Measurements from ENCODE around the gene FLNC.

FLNC gene

DNA sequence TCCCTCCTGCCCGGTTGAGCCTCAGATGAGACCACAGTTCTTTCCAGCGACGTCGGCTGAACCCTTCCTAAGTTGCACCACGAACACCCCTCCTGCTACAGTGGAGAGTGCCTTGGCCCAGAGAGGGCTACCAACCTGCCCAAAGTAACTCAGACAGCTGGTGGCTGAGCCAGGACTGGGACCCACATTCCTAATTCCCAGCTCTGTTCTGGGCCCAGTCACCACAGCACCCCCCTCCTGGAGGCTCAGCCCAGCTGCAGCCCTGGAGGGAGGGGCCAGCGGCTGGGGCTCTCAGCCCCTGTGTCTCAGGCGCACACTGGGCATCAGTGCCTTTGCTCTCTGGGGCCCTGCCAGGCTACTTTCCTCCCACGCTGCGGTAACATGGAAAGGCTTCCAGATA, 43.0 kb downstream of the FLNC start:
- Mint-ChIP-seq H3K27ac (no peak overlapping the region), H3K4me3 (no peak overlapping the region), H3K9me3 (no peaks in the 10 kb centered on the region), H3K36me3 (no peaks in the 10 kb centered on the region), H3K27me3 (no peaks in the 10 kb centered on the region), H3K4me1 (peaks cover 9% of the 10 kb centered on the region)

DNA sequence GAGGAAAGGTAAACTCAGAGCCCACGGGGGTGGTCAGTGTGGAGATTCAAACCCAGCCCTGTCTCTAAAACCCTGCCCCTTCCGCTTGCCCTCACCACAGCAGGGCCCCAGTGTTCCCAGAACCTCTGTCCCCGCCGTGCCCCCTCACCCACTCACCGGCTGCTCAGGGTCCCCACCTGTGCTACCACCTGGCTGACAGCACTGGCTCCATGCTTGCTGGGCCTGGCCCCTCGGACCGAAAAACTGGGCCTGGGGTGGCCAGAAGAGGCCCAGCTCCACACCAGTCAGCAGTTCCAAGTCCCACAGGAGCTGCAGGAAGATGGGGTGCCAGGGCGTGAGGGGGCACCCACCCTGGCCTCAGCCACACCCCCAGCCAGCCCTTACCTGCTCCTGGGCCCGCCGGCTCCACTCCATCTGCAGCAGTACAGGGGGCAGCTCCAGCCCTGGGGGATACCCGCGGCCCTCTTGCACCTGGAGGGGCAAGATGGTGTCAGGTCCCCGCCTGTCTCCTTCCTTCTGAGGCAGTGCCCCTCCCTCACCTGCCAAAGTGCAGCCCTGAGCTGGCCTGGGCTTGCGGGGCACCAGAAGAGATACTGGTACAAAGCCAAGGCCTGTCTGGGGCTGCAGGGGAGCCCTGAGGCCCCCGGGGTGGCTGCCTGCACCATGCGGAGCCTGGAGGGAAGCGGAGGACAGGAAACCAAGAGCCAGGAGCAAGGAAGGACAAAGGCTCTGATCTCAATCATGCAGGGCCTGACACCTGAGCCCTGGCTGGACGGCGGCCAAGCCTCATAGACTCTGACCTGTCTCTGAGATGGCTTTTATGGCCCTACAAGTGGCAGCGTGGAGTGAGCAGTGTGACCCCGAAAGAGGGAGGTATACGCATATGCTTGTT, 44.2 kb downstream of the FLNC start:
- Mint-ChIP-seq H3K4me1 (peaks cover 5% of the 10 kb centered on the region), H3K4me3 (no peak overlapping the region), H3K27me3 (no peaks in the 10 kb centered on the region), H3K36me3 (no peaks in the 10 kb centered on the region), H3K27ac (no peak overlapping the region), H3K9me3 (no peaks in the 10 kb centered on the region)

DNA sequence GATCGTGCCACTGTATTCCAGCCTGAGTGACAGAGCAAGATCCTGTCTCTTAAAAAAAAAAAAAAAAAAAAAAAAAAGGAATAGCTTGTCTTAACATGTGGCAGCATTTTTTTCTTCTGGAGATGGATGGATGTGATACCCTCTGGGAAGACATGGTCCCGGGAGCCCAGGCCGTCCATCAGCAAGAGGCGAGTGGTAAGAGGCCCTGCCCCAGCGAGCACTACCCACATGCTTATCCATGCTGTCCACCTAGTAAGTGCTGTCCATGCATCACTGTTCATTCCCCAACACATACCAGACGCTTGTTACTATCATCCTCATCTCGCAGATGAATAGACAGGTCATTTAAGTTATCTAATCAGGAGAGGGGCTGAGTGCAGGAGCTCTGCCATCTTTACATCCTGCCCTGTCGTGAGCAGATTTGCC, 45.3 kb downstream of the FLNC start:
- H3K4me3 Mint-ChIP-seq = no peak overlapping the region
- no peaks in the 10 kb centered on the region for H3K9me3 Mint-ChIP-seq
- no peaks in the 10 kb centered on the region for H3K4me1 Mint-ChIP-seq
- no peaks in the 10 kb centered on the region for H3K36me3 Mint-ChIP-seq
- no peak overlapping the region for H3K27ac Mint-ChIP-seq
- no peaks in the 10 kb centered on the region for H3K27me3 Mint-ChIP-seq

DNA sequence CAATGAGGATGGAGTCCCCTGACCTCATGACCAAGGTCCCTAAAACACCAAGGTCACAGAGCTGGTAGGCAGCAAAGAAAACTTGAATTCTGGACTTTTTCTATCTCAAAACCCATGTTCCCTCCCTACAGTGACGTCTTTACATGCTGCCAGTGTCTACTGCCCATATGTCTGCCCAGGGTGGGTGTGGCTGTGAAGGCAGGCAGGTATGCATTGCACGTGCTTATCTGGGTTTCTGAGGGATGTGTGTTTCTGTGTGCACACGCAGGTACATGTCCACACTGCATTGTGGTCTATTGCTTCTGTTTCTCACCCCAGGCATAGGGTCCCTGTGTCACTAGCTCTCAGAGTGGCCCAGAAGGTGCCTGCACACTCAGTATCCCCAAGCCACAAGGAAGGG, 45.9 kb downstream of the FLNC start:
- Mint-ChIP-seq H3K27me3 (no peaks in the 10 kb centered on the region), H3K36me3 (no peaks in the 10 kb centered on the region), H3K4me1 (no peaks in the 10 kb centered on the region), H3K4me3 (no peak overlapping the region), H3K27ac (no peak overlapping the region), H3K9me3 (no peaks in the 10 kb centered on the region)

DNA sequence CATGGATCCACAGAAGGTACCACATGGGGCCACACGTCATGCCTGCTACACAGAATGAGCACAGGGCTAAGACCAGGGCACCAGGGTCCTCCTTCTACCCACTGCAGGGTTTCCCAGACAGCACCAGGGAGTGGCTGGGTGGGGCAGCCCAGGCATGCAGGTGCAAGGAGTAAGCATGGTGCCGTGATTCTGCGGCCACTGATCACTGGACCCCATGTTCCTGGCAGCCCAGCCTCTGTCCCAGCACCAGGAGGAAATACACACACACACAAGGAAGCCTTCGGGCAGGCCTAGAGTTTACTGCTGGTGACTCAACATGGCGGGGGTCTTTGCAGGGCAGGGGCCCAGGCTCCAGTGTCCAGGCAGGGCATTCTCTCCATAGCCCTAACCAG, 46.4 kb downstream of the FLNC start:
- Mint-ChIP-seq H3K4me1 (no peaks in the 10 kb centered on the region), H3K27me3 (no peaks in the 10 kb centered on the region), H3K36me3 (no peaks in the 10 kb centered on the region), H3K9me3 (no peaks in the 10 kb centered on the region), H3K27ac (no peak overlapping the region), H3K4me3 (no peak overlapping the region)

DNA sequence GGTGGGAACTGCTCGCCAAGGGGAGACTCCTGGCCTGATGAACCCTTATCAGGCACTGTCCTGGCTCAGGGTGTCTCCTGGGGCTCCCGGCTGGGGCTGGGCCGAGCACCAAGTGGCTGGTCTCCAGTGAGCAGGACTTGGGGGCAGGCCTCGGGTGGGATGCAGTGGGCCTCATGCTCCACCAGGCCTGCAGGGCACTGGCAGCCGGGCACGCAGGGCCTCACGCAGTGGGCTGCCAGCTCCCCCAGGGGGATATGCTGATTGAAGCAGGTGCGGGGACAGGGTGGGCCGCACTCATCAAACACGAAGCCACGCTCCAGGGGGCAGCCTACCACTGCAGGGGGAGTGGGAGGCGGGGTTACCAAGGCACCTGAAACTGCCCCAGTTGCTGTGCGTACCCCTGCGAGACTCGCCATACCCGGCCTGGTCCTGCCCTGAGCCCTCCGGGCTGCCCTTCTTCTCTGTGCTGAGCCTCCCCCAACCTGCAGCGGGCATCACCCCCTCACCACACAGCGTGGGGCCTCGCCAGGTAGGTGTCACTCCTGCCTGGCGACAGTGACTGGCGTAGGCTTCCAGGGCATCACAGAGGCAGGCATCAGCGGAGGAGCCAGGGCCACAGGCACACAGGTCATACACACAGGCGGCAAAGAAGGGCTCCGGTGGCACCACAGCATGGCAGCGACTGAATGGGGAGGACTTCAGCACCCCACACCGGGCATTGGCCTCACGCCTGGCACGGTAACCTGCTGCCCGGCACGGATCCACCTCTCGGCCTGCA, 47.0 kb downstream of the FLNC start:
- Mint-ChIP-seq H3K9me3 (no peaks in the 10 kb centered on the region), H3K4me3 (no peak overlapping the region), H3K27me3 (no peaks in the 10 kb centered on the region), H3K4me1 (no peaks in the 10 kb centered on the region), H3K27ac (no peak overlapping the region), H3K36me3 (no peaks in the 10 kb centered on the region)

DNA sequence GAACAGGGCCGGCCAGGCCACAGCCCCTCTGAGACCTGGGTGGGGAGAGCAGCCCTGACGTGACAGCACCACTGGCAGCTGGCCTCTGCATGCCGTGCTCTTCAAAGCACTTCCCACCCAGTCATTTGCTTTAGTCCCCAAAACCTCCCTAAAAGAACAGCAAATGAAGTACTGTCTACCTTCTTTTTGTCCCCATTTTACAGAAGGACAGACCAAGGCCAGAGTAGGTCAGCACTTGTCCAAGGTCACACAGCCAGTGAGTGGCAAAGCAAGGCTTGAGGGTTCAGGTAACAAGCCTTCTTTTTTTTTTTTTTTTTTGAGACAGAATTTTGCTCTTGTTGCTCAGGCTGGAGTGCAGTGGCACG, 47.5 kb downstream of the FLNC start:
- Mint-ChIP-seq H3K36me3 (no peaks in the 10 kb centered on the region), H3K4me3 (no peak overlapping the region), H3K27ac (no peak overlapping the region), H3K9me3 (no peaks in the 10 kb centered on the region), H3K27me3 (no peaks in the 10 kb centered on the region), H3K4me1 (no peaks in the 10 kb centered on the region)

DNA sequence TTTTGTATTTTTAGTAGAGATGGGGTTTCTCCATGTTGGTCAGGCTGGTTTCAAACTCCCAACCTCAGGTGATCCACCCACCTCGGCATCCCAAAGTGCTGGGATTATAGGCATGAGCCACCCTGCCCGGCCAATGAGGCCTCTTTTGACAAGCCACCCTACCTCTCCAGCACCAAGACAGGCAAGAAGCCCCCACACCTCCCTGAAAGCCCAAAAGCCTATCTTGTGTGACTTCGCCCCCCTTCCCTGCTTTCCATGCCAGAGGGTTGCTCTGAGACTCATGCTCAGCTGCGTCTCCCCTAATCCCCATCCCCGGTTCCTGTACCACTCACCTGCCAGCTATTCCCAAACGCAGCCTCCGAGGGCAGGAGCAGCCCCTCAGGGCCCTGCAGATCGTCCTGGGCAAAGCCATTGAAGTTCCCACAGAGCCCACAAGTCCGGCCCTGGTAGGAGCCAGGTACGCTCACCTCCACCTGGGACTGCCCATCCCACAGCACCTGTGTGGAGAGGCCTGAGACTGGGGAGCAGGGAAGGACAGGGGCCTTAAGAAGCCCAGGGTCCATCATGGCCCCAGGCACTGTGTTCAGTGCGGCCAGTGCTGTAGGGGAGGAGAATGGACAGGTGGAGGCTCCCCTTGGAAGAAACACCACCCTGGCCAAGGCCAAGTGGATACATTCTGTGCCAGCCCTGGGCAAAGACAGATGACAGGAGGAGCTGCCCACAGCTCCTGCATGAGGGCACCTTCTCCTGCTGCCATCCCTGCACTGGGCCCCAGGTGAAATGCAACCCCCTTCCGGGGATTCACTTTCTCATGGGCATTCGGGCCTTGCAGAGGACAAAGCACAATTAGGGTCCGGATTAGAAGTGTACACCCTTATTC, 48.3 kb downstream of the FLNC start:
- Mint-ChIP-seq H3K4me1 (peaks cover 3% of the 10 kb centered on the region), H3K27ac (no peak overlapping the region), H3K9me3 (no peaks in the 10 kb centered on the region), H3K27me3 (no peaks in the 10 kb centered on the region), H3K36me3 (no peaks in the 10 kb centered on the region), H3K4me3 (no peak overlapping the region)

DNA sequence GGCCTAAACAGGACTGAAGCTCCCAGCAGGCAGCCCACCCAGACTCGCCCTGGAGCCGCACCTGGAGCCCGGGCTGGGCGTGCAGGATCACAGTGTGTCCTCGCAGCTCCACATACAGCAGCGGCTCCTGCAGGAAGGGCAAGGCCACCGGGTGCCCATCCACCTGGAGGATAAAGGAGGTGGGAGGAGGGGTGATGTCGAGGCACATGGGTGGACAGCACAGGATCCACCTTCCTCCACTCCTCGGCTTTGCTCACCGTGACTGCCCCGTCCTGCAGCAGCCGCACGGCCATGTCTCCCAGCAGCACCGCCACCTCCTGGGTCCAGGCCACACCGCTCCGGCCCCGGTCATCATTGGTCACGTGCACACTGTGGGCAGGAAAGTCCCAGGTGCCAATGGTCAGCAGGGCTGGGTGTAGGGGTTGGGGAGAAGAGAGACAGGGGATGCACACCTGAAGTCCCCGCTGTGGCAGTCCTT, 49.3 kb downstream of the FLNC start:
- Mint-ChIP-seq H3K4me1 (peaks cover 5% of the 10 kb centered on the region), H3K27me3 (no peaks in the 10 kb centered on the region), H3K4me3 (no peak overlapping the region), H3K27ac (no peak overlapping the region), H3K9me3 (no peaks in the 10 kb centered on the region), H3K36me3 (no peaks in the 10 kb centered on the region)

DNA sequence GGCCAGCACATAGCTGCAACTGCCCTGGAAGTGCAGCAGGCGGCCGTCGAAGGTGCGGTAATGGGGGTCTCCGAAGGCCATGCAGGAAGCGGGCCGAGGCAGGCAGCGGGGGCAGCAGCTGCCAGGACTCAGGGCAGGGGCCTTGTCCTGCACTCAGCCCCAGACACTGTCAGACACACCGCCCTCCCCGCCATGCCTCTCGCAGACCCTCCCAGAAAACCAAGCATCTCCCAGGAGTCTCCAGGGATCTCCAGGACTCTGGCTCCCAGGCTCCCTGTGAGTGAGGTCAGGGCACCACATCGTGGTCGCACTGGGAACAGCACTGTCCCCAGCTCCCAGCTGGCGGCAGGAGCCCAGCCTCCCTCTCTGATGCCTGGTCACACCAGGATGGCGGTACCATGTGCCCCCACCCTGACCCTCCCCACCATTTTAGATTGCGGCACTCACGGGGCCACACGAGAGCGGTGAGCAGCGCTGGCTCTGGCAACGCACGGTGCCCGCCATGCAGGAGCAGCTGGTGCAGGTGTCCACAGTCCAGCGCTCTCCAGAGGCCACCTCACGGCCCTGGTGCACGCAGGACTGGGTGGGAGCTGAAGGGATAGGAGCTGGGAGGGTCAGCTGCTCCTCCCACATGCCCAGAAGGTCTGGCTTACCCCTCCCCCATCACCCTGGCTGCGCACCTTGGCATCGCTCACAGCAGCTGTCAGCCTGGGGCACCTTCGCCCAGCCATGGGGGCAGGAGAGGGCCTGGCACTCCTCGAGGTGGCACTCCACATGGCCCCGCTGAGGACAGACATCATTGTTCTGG, 49.9 kb downstream of the FLNC start:
- no peak overlapping the region for H3K27ac Mint-ChIP-seq
- no peaks in the 10 kb centered on the region for H3K27me3 Mint-ChIP-seq
- H3K4me3 Mint-ChIP-seq = no peak overlapping the region
- no peaks in the 10 kb centered on the region for H3K9me3 Mint-ChIP-seq
- H3K36me3 Mint-ChIP-seq = no peaks in the 10 kb centered on the region
- H3K4me1 Mint-ChIP-seq = peaks cover 5% of the 10 kb centered on the region

DNA sequence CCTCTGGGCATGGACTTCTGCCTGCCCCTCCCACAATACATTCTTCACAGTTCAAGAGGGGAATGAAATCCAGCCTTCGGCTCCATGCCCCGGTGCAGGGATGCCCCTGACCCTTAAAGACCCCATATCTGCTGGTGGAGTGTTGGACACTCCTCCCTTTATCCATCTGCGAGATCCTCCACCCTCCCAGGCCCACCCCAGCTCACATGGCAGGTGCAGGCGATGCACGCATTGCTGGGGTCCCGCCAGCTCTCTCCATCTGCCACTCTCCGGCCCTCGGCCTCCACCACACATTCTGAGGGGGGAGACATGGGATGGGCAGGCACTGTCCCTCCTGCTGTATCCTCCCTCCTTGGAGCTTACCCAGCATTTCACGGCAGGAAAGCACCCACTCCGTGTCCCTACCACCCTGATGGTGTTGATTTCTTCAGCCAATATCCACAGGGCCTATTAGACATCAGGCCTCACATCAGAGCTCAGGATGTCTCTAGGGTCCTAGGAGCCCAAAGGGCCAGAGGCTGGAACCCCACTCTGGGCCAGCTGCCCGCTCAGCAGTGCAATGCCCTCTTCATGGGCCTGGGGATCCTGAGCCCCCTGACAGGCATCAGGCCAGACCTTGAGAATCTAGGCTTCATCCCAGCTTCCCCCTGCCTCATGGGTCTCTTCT, 50.7 kb downstream of the FLNC start:
- H3K9me3 Mint-ChIP-seq = no peaks in the 10 kb centered on the region
- H3K27me3 Mint-ChIP-seq = peaks cover 1% of the 10 kb centered on the region
- no peaks in the 10 kb centered on the region for H3K36me3 Mint-ChIP-seq
- no peak overlapping the region for H3K27ac Mint-ChIP-seq
- H3K4me1 Mint-ChIP-seq = peaks cover 5% of the 10 kb centered on the region
- no peak overlapping the region for H3K4me3 Mint-ChIP-seq

DNA sequence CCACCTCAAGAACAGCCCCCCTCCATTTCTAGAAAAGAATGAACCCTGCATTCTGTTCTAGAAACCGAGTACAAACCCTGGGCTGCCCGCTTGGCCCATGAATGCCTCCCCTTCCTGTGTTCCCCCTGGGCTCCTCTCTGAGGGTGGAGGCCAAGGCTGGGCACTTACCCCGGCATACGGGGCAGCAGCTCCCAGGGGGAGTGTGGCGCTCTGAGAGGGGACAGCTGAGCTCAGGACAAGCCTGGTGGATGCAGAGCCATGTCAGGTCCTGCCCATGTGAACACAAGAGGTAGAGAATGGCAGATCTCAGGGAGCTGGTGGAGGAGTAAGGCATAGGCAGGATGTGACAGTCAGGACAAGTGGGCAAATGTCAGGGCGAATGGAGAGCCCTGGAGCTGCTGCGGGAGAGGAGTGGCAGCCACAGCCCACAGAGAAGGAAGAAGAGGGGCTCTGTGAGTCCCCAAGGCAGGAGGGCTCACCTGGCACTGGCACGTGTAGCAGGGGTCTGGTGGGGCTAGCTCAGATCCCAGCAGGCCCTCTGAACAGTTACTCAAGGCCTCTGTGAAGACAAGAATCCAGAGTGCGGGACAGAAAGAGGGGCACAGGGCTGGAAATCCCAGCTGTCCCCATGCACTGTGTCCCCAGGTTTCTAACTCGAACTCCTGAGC, 51.4 kb downstream of the FLNC start:
- no peaks in the 10 kb centered on the region for H3K9me3 Mint-ChIP-seq
- no peak overlapping the region for H3K27ac Mint-ChIP-seq

DNA sequence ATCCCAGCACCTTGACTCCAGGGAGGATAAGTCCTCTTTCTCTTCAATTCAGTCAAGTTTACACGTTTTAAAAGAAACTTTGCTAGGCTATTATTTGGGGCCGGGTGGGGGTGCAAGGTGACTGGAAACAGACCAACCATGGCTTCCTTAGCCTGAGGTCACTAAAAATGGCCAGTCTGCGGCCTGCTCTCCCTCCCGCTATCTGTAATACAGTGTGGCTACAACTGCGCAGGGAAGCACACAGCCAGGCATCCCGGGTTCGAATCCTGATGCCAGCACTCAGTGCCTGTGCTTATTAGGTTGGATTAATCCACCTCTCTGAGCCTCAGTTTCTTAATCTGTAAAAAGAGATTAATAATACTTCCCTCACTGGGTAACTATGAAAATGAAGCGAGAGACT, 51.9 kb downstream of the FLNC start:
- H3K4me3 Mint-ChIP-seq = no peak overlapping the region
- peaks cover 1% of the 10 kb centered on the region for H3K27me3 Mint-ChIP-seq
- peaks cover 5% of the 10 kb centered on the region for H3K4me1 Mint-ChIP-seq
- H3K36me3 Mint-ChIP-seq = no peaks in the 10 kb centered on the region
- H3K9me3 Mint-ChIP-seq = no peaks in the 10 kb centered on the region
- H3K27ac Mint-ChIP-seq = no peak overlapping the region

More for the DNA sequence above, 51.4 kb downstream of the FLNC start:
- H3K36me3 Mint-ChIP-seq = no peaks in the 10 kb centered on the region
- H3K4me1 Mint-ChIP-seq = peaks cover 5% of the 10 kb centered on the region
- H3K4me3 Mint-ChIP-seq = no peak overlapping the region
- H3K27me3 Mint-ChIP-seq = peaks cover 1% of the 10 kb centered on the region
